Smooth muscle cell (in vitro differentiated cells): ENCODE measurements around the gene TMEM121. TPM values are rescaled to one million over a fixed set of nuclear protein-coding genes. Genes with fewer than 3 reads are reported as not detected.

Source experiments
- DNase-seq: peaks from one replicate; lab custom pipeline; 2025; ENCODE audit not compliant: unreplicated experiment; lab: John Stamatoyannopoulos, UW
- H2AFZ ChIP-seq: fragments of 200-600 bp; sonication (generic); 2 replicates; pipeline ENCODE4 v1.6.0; 2016; ENCODE audit warnings: antibody characterized with exemption, low read depth, mild to moderate bottlenecking
- H3F3A ChIP-seq: fragments of 200-600 bp; sonication (generic); 2 replicates; pipeline ENCODE4 v1.6.0; 2017; ENCODE audit warnings: antibody characterized with exemption, low read depth
- H3K27ac ChIP-seq: fragments of 200-600 bp; sonication (generic); 2 replicates; pipeline ENCODE4 v1.5.1; 2016; ENCODE audit warnings: low read depth, mild to moderate bottlenecking
- H3K27me3 ChIP-seq: fragments of 200-600 bp; sonication (generic); 2 replicates; pipeline ENCODE4 v1.6.1; 2016; ENCODE audit warnings: low read depth, mild to moderate bottlenecking
- H3K36me3 ChIP-seq: fragments of 200-600 bp; sonication (generic); 2 replicates; pipeline ENCODE4 v1.5.1; 2016; ENCODE audit warnings: low read depth
- H3K4me1 ChIP-seq: fragments of 200-600 bp; sonication (generic); 2 replicates; pipeline ENCODE4 v1.5.1; 2016; ENCODE audit warnings: low read depth
- H3K4me2 ChIP-seq: fragments of 200-600 bp; sonication (generic); 2 replicates; pipeline ENCODE4 v1.6.0; 2016; ENCODE audit warnings: mild to moderate bottlenecking
- H3K4me3 ChIP-seq: fragments of 200-600 bp; sonication (generic); 2 replicates; pipeline ENCODE4 v1.5.1; 2016; ENCODE audit warnings: mild to moderate bottlenecking
- H3K79me2 ChIP-seq: fragments of 200-600 bp; sonication (generic); 2 replicates; pipeline ENCODE4 v1.6.0; 2016; ENCODE audit warnings: low read depth, mild to moderate bottlenecking
- H3K9ac ChIP-seq: fragments of 200-600 bp; sonication (generic); 2 replicates; pipeline ENCODE4 v1.6.0; 2016; ENCODE audit warnings: low read depth
- H3K9me3 ChIP-seq: fragments of 200-600 bp; sonication (generic); replicated peaks from 2 replicates; pipeline ENCODE4 v1.5.1; 2016; ENCODE audit warnings: low read depth
- H4K20me1 ChIP-seq: fragments of 200-600 bp; sonication (generic); 2 replicates; pipeline ENCODE4 v1.6.0; 2016; ENCODE audit warnings: low read depth
- CTCF ChIP-seq: fragments of 200-600 bp; sonication (generic); IDR thresholded peaks from 2 replicates; pipeline ENCODE4 v1.5.1; 2017; ENCODE audit warnings: borderline replicate concordance, mild to moderate bottlenecking, antibody characterized with exemption; ENCODE audit not compliant: insufficient read depth, poor library complexity, severe bottlenecking
- WGBS: methylation state at CpG from one replicate; pipeline ENCODE4 v1.1.7; 2016; ENCODE audit warnings: low lambda C conversion rate; 5-methylcytosine and 5-hydroxymethylcytosine counted together
- polyA plus RNA-seq: library from polyadenylated mRNA; unstranded; fragments of >200 nt; fragmentation: Nextera tagmentation; extraction: Ambion mirVana; gene quantifications from 2 replicates; pipeline ENCODE4 v1.2.1, GENCODE V29; 2016
- total RNA-seq: library from RNA; depleted of rRNA; stranded (reverse); fragments of >200 nt; gene quantifications from 2 replicates; pipeline ENCODE4 v1.2.3, GENCODE V29; 2014

TMEM121 gene
- total and polyA plus RNA-seq, 2 experiments from 2014 or later = 2.6 to 12.1 TPM

GRCh38 chr14:105500726-105501101 is 25.7 kb upstream of the TMEM121 start:
- H3K27me3 ChIP-seq = no peaks in the 10 kb centered on the region
- H3K79me2 ChIP-seq = no peaks in the 10 kb centered on the region
- no peak overlapping the region for H3K4me3 ChIP-seq
- H3K9me3 ChIP-seq = no peaks in the 10 kb centered on the region
- WGBS = 82% methylated on average over 10 of the region's 10 CpGs
- no peak overlapping the region for H3K27ac ChIP-seq
- H3K9ac ChIP-seq = no peak overlapping the region
- no peaks in the 10 kb centered on the region for H3F3A ChIP-seq
- TF ChIP-seq CTCF = no peak
- no peak overlapping the region for H2AFZ ChIP-seq
- H4K20me1 ChIP-seq = no peaks in the 10 kb centered on the region
- no peaks in the 10 kb centered on the region for H3K36me3 ChIP-seq
- no peaks in the 10 kb centered on the region for H3K4me1 ChIP-seq
- DNase-seq = no peak
- H3K4me2 ChIP-seq = no peak overlapping the region

GRCh38 chr14:105501504-105502291 is 24.7 kb upstream of the TMEM121 start:
- Histone ChIP-seq H2AFZ (no peak overlapping the region), H3K4me1 (no peaks in the 10 kb centered on the region), H3K9ac (no peak overlapping the region), H3F3A (no peaks in the 10 kb centered on the region), H3K79me2 (no peaks in the 10 kb centered on the region), H3K4me3 (no peak overlapping the region), H3K36me3 (no peaks in the 10 kb centered on the region), H3K4me2 (no peak overlapping the region), H4K20me1 (no peaks in the 10 kb centered on the region), H3K9me3 (no peaks in the 10 kb centered on the region), H3K27me3 (no peaks in the 10 kb centered on the region), H3K27ac (no peak overlapping the region)
- TF ChIP-seq CTCF = no peak
- no peak for DNase-seq
- WGBS = 92% methylated on average over 13 of the region's 13 CpGs

GRCh38 chr14:105502446-105503295 is 23.7 kb upstream of the TMEM121 start:
- WGBS = 86% methylated on average over 16 of the region's 18 CpGs
- DNase-seq = no peak

More at GRCh38 chr14:105502446-105503295, 23.7 kb upstream of the TMEM121 start:
- no peaks in the 10 kb centered on the region for H3K9me3 ChIP-seq
- no peaks in the 10 kb centered on the region for H3K4me1 ChIP-seq
- no peak overlapping the region for H3K4me3 ChIP-seq
- H4K20me1 ChIP-seq = no peaks in the 10 kb centered on the region
- no peak overlapping the region for H3K9ac ChIP-seq
- no peak overlapping the region for H3K27ac ChIP-seq
- H3K27me3 ChIP-seq = no peaks in the 10 kb centered on the region
- no peaks in the 10 kb centered on the region for H3K36me3 ChIP-seq
- no peak for TF ChIP-seq CTCF
- no peak overlapping the region for H3K4me2 ChIP-seq
- H3F3A ChIP-seq = no peaks in the 10 kb centered on the region
- H2AFZ ChIP-seq = no peak overlapping the region
- no peaks in the 10 kb centered on the region for H3K79me2 ChIP-seq
